Measurements from ENCODE around the gene ELL2.

- no peak for TF ChIP-seq POLR2A (IDR thresholded peaks at IDR 0.05; ENCODE audit: low read length)
- TF ChIP-seq GATA1 (IDR thresholded peaks at IDR 0.05; ENCODE audit: low read depth, low read length): no peak
Measured at GRCh38 chr5:95873351-95873750, 88.3 kb downstream of the ELL2 start.

Measured in erythroblast (primary cell).